BLaER1 treated with 17β-estradiol and CSF1 and Interleukin-3, amounts not matched to agents 10 nM and 100 nM (cell line): Measurements from ENCODE around the gene RAB3GAP1.
"Not testable (repeated sequence)": the region's sequence is repeated elsewhere in the genome, so short reads cannot be mapped to it uniquely, and the experiment has no call there.

ENCODE experiments used
- H3K27ac ChIP-seq, 11 experiments: shearing (Covaris generic); formaldehyde crosslinking; 2 replicates each; pipeline ENCODE4 v1.8.1; 2022
- H3K27me3 ChIP-seq, 11 experiments: shearing (Covaris generic); formaldehyde crosslinking; 2 replicates each; pipeline ENCODE4 v1.8.1; 2022
- H3K36me3 ChIP-seq, 11 experiments: shearing (Covaris generic); formaldehyde crosslinking; 2 replicates each; pipeline ENCODE4 v1.8.1; 2022
- H3K4me1 ChIP-seq, 10 experiments: shearing (Covaris generic); formaldehyde crosslinking; 2 replicates each; pipeline ENCODE4 v1.8.1; 2022
- H3K4me2 ChIP-seq, 11 experiments: shearing (Covaris generic); formaldehyde crosslinking; 2 replicates each; pipeline ENCODE4 v1.8.1; 2022
- H3K4me3 ChIP-seq, 10 experiments: shearing (Covaris generic); formaldehyde crosslinking; 2 replicates each; pipeline ENCODE4 v1.8.1; 2022
- H3K9ac ChIP-seq, 11 experiments: shearing (Covaris generic); formaldehyde crosslinking; 2 replicates each; pipeline ENCODE4 v1.8.1; 2022
- H3K9me3 ChIP-seq, 11 experiments: shearing (Covaris generic); formaldehyde crosslinking; replicated peaks in 1 of 11; 2 replicates each; pipeline ENCODE4 v1.8.1; 2022
- H4K20me1 ChIP-seq, 11 experiments: shearing (Covaris generic); formaldehyde crosslinking; 2 replicates each; pipeline ENCODE4 v1.8.1; 2022
- Cebpa-rat ChIP-seq, 11 experiments: shearing (Covaris generic); IDR thresholded peaks; 2 replicates each; pipeline ENCODE4 v1.8.1; 2022

RAB3GAP1 gene

GRCh38 chr2:135066710-135067109 lies 14.6 kb downstream of the RAB3GAP1 start:
- Histone ChIP-seq H3K4me3 (no peak overlapping the region), H3K9ac (no peak overlapping the region), H3K36me3 (peaks cover 90 to 100% (median 98%) of the 10 kb centered on the region in 11 experiments), H3K4me1 (0 out of 20 replicates have a peak, but pooled peaks cover 0 to 8% (median 0%) of the 10 kb centered on the region in 10 experiments), H3K27me3 (no peaks in the 10 kb centered on the region), H3K4me2 (no peak overlapping the region), H4K20me1 (peaks cover 0 to 24% (median 0%) of the 10 kb centered on the region in 11 experiments; a peak in 6 of 22 replicates), H3K27ac (no peak overlapping the region), H3K9me3 (peaks cover 45 to 99% (median 92%) of the 10 kb centered on the region in 11 experiments)
- TF ChIP-seq Cebpa-rat (IDR thresholded peaks at IDR 0.05): no peak

GRCh38 chr2:135072125-135072997 lies 20.3 kb downstream of the RAB3GAP1 start:
- peaks cover 0 to 9% (median 0%) of the 10 kb centered on the region in 11 experiments; a peak in 5 of 22 replicates for H4K20me1 ChIP-seq
- TF ChIP-seq Cebpa-rat (IDR thresholded peaks at IDR 0.05): no peak
- H3K27me3 ChIP-seq: no peaks in the 10 kb centered on the region
- peaks cover 89 to 100% (median 97%) of the 10 kb centered on the region in 11 experiments for H3K36me3 ChIP-seq
- H3K9ac ChIP-seq: no peak overlapping the region
- H3K4me3 ChIP-seq: peak overlapping the region in 9 of 10 experiments; percentile 2 to 45 (median 24); a peak in 9 of 20 replicates
- no peak overlapping the region for H3K4me2 ChIP-seq
- peaks cover 92 to 100% (median 98%) of the 10 kb centered on the region in 11 experiments for H3K9me3 ChIP-seq
- no peaks in the 10 kb centered on the region for H3K4me1 ChIP-seq
- H3K27ac ChIP-seq: no peak overlapping the region

- no peak overlapping the region for H3K4me2 ChIP-seq
Observed at GRCh38 chr2:135074216-135074615, 22.1 kb downstream of the RAB3GAP1 start.

GRCh38 chr2:135076556-135076955 lies 24.5 kb downstream of the RAB3GAP1 start:
- Histone ChIP-seq H3K36me3 (peaks cover 71 to 90% (median 81%) of the 10 kb centered on the region in 11 experiments), H3K4me1 (no peaks in the 10 kb centered on the region), H3K27me3 (no peaks in the 10 kb centered on the region), H3K4me2 (no peak overlapping the region), H3K9ac (no peak overlapping the region), H3K4me3 (no peak overlapping the region), H4K20me1 (peaks cover 0 to 9% (median 0%) of the 10 kb centered on the region in 11 experiments; a peak in 5 of 22 replicates), H3K9me3 (peaks cover 71 to 90% (median 86%) of the 10 kb centered on the region in 11 experiments), H3K27ac (no peak overlapping the region)
- no peak for TF ChIP-seq Cebpa-rat (IDR thresholded peaks at IDR 0.05)

More at GRCh38 chr2:135074216-135074615, 22.1 kb downstream of the RAB3GAP1 start:
- peaks cover 79 to 94% (median 90%) of the 10 kb centered on the region in 11 experiments for H3K9me3 ChIP-seq
- no peak overlapping the region for H3K27ac ChIP-seq
- H4K20me1 ChIP-seq: peaks cover 0 to 9% (median 0%) of the 10 kb centered on the region in 11 experiments; a peak in 5 of 22 replicates
- H3K9ac ChIP-seq: no peak overlapping the region
- H3K4me3 ChIP-seq: no peak overlapping the region
- H3K27me3 ChIP-seq: no peaks in the 10 kb centered on the region
- H3K4me1 ChIP-seq: no peaks in the 10 kb centered on the region
- H3K36me3 ChIP-seq: peaks cover 81 to 93% (median 89%) of the 10 kb centered on the region in 11 experiments
- no peak for TF ChIP-seq Cebpa-rat (IDR thresholded peaks at IDR 0.05)

- H4K20me1 ChIP-seq: peaks cover 0 to 9% (median 0%) of the 10 kb centered on the region in 11 experiments; a peak in 5 of 22 replicates
- no peak overlapping the region for H3K9ac ChIP-seq
- TF ChIP-seq Cebpa-rat (IDR thresholded peaks at IDR 0.05): no peak
- no peak overlapping the region for H3K27ac ChIP-seq
- H3K4me2 ChIP-seq: no peak overlapping the region
- H3K9me3 ChIP-seq: peaks cover 71 to 90% (median 86%) of the 10 kb centered on the region in 11 experiments
- H3K4me1 ChIP-seq: no peaks in the 10 kb centered on the region
- H3K27me3 ChIP-seq: no peaks in the 10 kb centered on the region
- H3K36me3 ChIP-seq: peaks cover 73 to 90% (median 82%) of the 10 kb centered on the region in 11 experiments
- no peak overlapping the region for H3K4me3 ChIP-seq
Observed at GRCh38 chr2:135078417-135078816, 26.3 kb downstream of the RAB3GAP1 start.

GRCh38 chr2:135086222-135086621 lies 34.1 kb downstream of the RAB3GAP1 start:
- peaks cover 62 to 77% (median 71%) of the 10 kb centered on the region in 11 experiments for H3K9me3 ChIP-seq
- H3K4me2 ChIP-seq: peak overlapping the region; percentile 4 to 71 (median 58); a peak in 17 of 22 replicates
- peak overlapping the region in 3 of 10 experiments; percentile 14 to 33 (median 20); a peak in 5 of 20 replicates for H3K4me3 ChIP-seq
- H3K9ac ChIP-seq: no peak overlapping the region
- no peaks in the 10 kb centered on the region for H3K27me3 ChIP-seq
- peak overlapping the region in 3 of 11 experiments; percentile 2 to 63 (median 42); a peak in 4 of 22 replicates for H3K27ac ChIP-seq
- peaks cover 10 to 23% (median 15%) of the 10 kb centered on the region in 10 experiments for H3K4me1 ChIP-seq
- TF ChIP-seq Cebpa-rat (IDR thresholded peaks at IDR 0.05): no peak
- peaks cover 0 to 30% (median 0%) of the 10 kb centered on the region in 11 experiments; a peak in 3 of 22 replicates for H4K20me1 ChIP-seq
- H3K36me3 ChIP-seq: peaks cover 56 to 89% (median 70%) of the 10 kb centered on the region in 11 experiments

GRCh38 chr2:135089597-135089996 lies 37.5 kb downstream of the RAB3GAP1 start:
- H3K9me3 ChIP-seq: peaks cover 34 to 44% (median 38%) of the 10 kb centered on the region in 11 experiments
- H3K4me1 ChIP-seq: peaks cover 10 to 21% (median 15%) of the 10 kb centered on the region in 10 experiments
- not testable (repeated sequence) for H3K4me2 ChIP-seq, H3K27ac ChIP-seq, H3K27me3 ChIP-seq, H3K9ac ChIP-seq, H3K4me3 ChIP-seq
- H4K20me1 ChIP-seq: peaks cover 0 to 39% (median 0%) of the 10 kb centered on the region in 11 experiments; a peak in 5 of 22 replicates
- peaks cover 53 to 90% (median 68%) of the 10 kb centered on the region in 11 experiments for H3K36me3 ChIP-seq

GRCh38 chr2:135091681-135092080 lies 39.6 kb downstream of the RAB3GAP1 start:
- Histone ChIP-seq H3K4me1 (no peaks in the 10 kb centered on the region; a peak in 1 of 20 replicates), H3K27me3 (no peaks in the 10 kb centered on the region), H3K9ac (no peak overlapping the region), H3K4me3 (no peak overlapping the region), H3K9me3 (peaks cover 27 to 34% (median 29%) of the 10 kb centered on the region in 11 experiments), H3K27ac (no peak overlapping the region), H3K36me3 (peaks cover 63 to 98% (median 81%) of the 10 kb centered on the region in 11 experiments), H4K20me1 (peaks cover 0 to 26% (median 0%) of the 10 kb centered on the region in 11 experiments; a peak in 5 of 22 replicates), H3K4me2 (no peak overlapping the region)
- no peak for TF ChIP-seq Cebpa-rat (IDR thresholded peaks at IDR 0.05)

GRCh38 chr2:135093193-135093592 lies 41.1 kb downstream of the RAB3GAP1 start:
- Histone ChIP-seq H3K27ac (no peak overlapping the region), H3K4me3 (no peak overlapping the region), H3K9ac (no peak overlapping the region), H3K36me3 (peaks cover 60 to 98% (median 86%) of the 10 kb centered on the region in 11 experiments), H4K20me1 (peaks cover 0 to 23% (median 0%) of the 10 kb centered on the region in 11 experiments; a peak in 5 of 22 replicates), H3K27me3 (no peaks in the 10 kb centered on the region), H3K4me2 (no peak overlapping the region), H3K4me1 (no peaks in the 10 kb centered on the region), H3K9me3 (peaks cover 13 to 19% (median 16%) of the 10 kb centered on the region in 11 experiments)
- no peak for TF ChIP-seq Cebpa-rat (IDR thresholded peaks at IDR 0.05)
